Measurements from ENCODE around the gene CHAD. TPM values are rescaled to one million over a fixed set of nuclear protein-coding genes. Genes with fewer than 3 reads are reported as not detected.

CHAD gene
- total RNA-seq, 2 donors from 2014 or later = 8.8 to 13.2 TPM

- no peaks in the 10 kb centered on the region for H3K9me3 ChIP-seq
- 60 to 67% methylated on average over 4 to 12 of the region's 17 CpGs for WGBS, 2 donors
- intact Hi-C loops (cut with DNase I) = loop anchor here (10.0 kb wide), 2 partner anchors 127 to 207 kb away; no protein-coding TSS in a partner anchor
- H3K4me1 ChIP-seq = peaks cover 5% of the 10 kb centered on the region
- no peaks in the 10 kb centered on the region for H3K27me3 ChIP-seq
- peaks cover 2 to 5% of the 10 kb centered on the region in 2 donors for H3K36me3 ChIP-seq (replicated peaks in 1 of 2; ENCODE audit: insufficient read depth in 1 of 2, low read depth in 2 of 2)
- TF ChIP-seq POLR2A (IDR thresholded peaks at IDR 0.05) = no peak
- no peak for TF ChIP-seq CTCF (IDR thresholded peaks at IDR 0.05)
- H3K27ac ChIP-seq = no peak overlapping the region
- H3K4me3 ChIP-seq = no peak overlapping the region
- ATAC-seq = no peak
- no peak for DNase-seq
Measured at GRCh38 chr17:50487213-50488096, 18.8 kb upstream of the CHAD start.

GRCh38 chr17:50484386-50485155, 15.9 kb upstream of the CHAD start:
- H3K27me3 ChIP-seq = no peaks in the 10 kb centered on the region
- H3K36me3 ChIP-seq (replicated peaks in 1 of 2; ENCODE audit: insufficient read depth in 1 of 2, low read depth in 2 of 2) = peaks cover 2 to 5% of the 10 kb centered on the region in 2 donors
- no peaks in the 10 kb centered on the region for H3K9me3 ChIP-seq
- no peak for TF ChIP-seq CTCF (IDR thresholded peaks at IDR 0.05)
- no peak for TF ChIP-seq POLR2A (IDR thresholded peaks at IDR 0.05)
- ATAC-seq (no peak), DNase-seq (no peak)
- H3K4me1 ChIP-seq = peaks cover 23% of the 10 kb centered on the region
- intact Hi-C loops (cut with DNase I) = loop anchor here (5.0 to 10.0 kb wide), 3 partner anchors 48 to 210 kb away; partner anchors contain the start of gene EPN3
- H3K4me3 ChIP-seq = no peak overlapping the region
- 89 to 96% methylated on average over 10 to 11 of the region's 11 CpGs for WGBS, 2 donors
- H3K27ac ChIP-seq = no peak overlapping the region

GRCh38 chr17:50483266-50483665, 14.6 kb upstream of the CHAD start:
- no peak for ATAC-seq
- no peaks in the 10 kb centered on the region for H3K9me3 ChIP-seq
- peaks cover 27% of the 10 kb centered on the region for H3K4me1 ChIP-seq
- intact Hi-C loops (cut with DNase I) = loop anchor here (5.0 to 10.0 kb wide), 3 partner anchors 49 to 212 kb away; partner anchors contain the start of gene EPN3
- TF ChIP-seq CTCF (IDR thresholded peaks at IDR 0.05) = no peak
- no peak for TF ChIP-seq POLR2A (IDR thresholded peaks at IDR 0.05)
- H3K36me3 ChIP-seq (replicated peaks in 1 of 2; ENCODE audit: insufficient read depth in 1 of 2, low read depth in 2 of 2) = peaks cover 2 to 5% of the 10 kb centered on the region in 2 donors
- DNase-seq = no peak
- no peak overlapping the region for H3K4me3 ChIP-seq
- WGBS, 2 donors = 69 to 83% methylated on average over 5 of the region's 5 CpGs
- H3K27me3 ChIP-seq = no peaks in the 10 kb centered on the region
- H3K27ac ChIP-seq = peak overlapping the region in 3 of 4 donors; percentile 72 to 86 (median 77)

GRCh38 chr17:50482516-50482915, 13.8 kb upstream of the CHAD start:
- H3K4me1 ChIP-seq = peaks cover 34% of the 10 kb centered on the region
- no peaks in the 10 kb centered on the region for H3K27me3 ChIP-seq
- H3K4me3 ChIP-seq = no peak overlapping the region
- no peaks in the 10 kb centered on the region for H3K9me3 ChIP-seq
- DNase-seq = peak; percentile 98 to 99 (median 98)
- H3K27ac ChIP-seq = peak overlapping the region; percentile 37 to 86 (median 74)
- peak; percentile 75 for ATAC-seq
- peaks cover 2 to 5% of the 10 kb centered on the region in 2 donors for H3K36me3 ChIP-seq (replicated peaks in 1 of 2; ENCODE audit: insufficient read depth in 1 of 2, low read depth in 2 of 2)
- intact Hi-C loops (cut with DNase I) = loop anchor here (5.0 to 10.0 kb wide), 3 partner anchors 50 to 212 kb away; partner anchors contain the start of gene EPN3
- TF ChIP-seq CTCF (IDR thresholded peaks at IDR 0.05) (peak; percentile 80 to 99 (median 97)), POLR2A (IDR thresholded peaks at IDR 0.05) (no peak)
- WGBS, 2 donors = 5 to 6% methylated on average over 7 of the region's 7 CpGs

Measured in body of pancreas (tissue), 4 donors.